ENCODE measurements around the gene TMCO4.
A peak's percentile ranks its signal among the peaks of the same experiment; 100 is the strongest.

TMCO4 gene

GRCh38 chr1:19654386-19654785, 145.3 kb downstream of the TMCO4 start:
- H3K36me3 ChIP-seq (ENCODE audit: low read depth) = peaks cover 7% of the 10 kb centered on the region; the same call in 1 of the 2 replicates
- peaks cover 29% of the 10 kb centered on the region for H3K4me1 ChIP-seq (ENCODE audit: insufficient read depth, poor library complexity, severe bottlenecking)
- H3K4me3 ChIP-seq (ENCODE audit: severe bottlenecking) = no peak overlapping the region
- H3K9me3 ChIP-seq (ENCODE audit: severe bottlenecking) = no peaks in the 10 kb centered on the region
- TF ChIP-seq CTCF (IDR thresholded peaks at IDR 0.05; ENCODE audit: poor library complexity, severe bottlenecking) = no peak
- DNase-seq (ENCODE audit: low spot score) = no peak
- peak; percentile 66 for ATAC-seq (ENCODE audit: low read depth)
- peak overlapping the region; percentile 80 for H3K27ac ChIP-seq (ENCODE audit: poor library complexity, severe bottlenecking)
- H3K27me3 ChIP-seq (ENCODE audit: insufficient read depth, poor library complexity, severe bottlenecking) = no peaks in the 10 kb centered on the region

- Histone ChIP-seq H3K36me3 (ENCODE audit: low read depth) (peaks cover 7% of the 10 kb centered on the region; the same call in 1 of the 2 replicates), H3K4me3 (ENCODE audit: severe bottlenecking) (no peak overlapping the region), H3K27ac (ENCODE audit: poor library complexity, severe bottlenecking) (peak overlapping the region; percentile 80), H3K9me3 (ENCODE audit: severe bottlenecking) (no peaks in the 10 kb centered on the region), H3K4me1 (ENCODE audit: insufficient read depth, poor library complexity, severe bottlenecking) (peaks cover 36% of the 10 kb centered on the region), H3K27me3 (ENCODE audit: insufficient read depth, poor library complexity, severe bottlenecking) (no peaks in the 10 kb centered on the region)
- DNase-seq (ENCODE audit: low spot score) (no peak), ATAC-seq (ENCODE audit: low read depth) (no peak)
- TF ChIP-seq CTCF (IDR thresholded peaks at IDR 0.05; ENCODE audit: poor library complexity, severe bottlenecking) = peak; percentile 65
These were observed 148.5 kb downstream of the TMCO4 start for GRCh38 chr1:19651141-19651737.

GRCh38 chr1:19650416-19651140, 149.1 kb downstream of the TMCO4 start:
- no peaks in the 10 kb centered on the region for H3K9me3 ChIP-seq (ENCODE audit: severe bottlenecking)
- peaks cover 42% of the 10 kb centered on the region for H3K4me1 ChIP-seq (ENCODE audit: insufficient read depth, poor library complexity, severe bottlenecking)
- DNase-seq (ENCODE audit: low spot score) (no peak), ATAC-seq (ENCODE audit: low read depth) (no peak)
- H3K36me3 ChIP-seq (ENCODE audit: low read depth) = peaks cover 4% of the 10 kb centered on the region; the same call in 1 of the 2 replicates
- no peak for TF ChIP-seq CTCF (IDR thresholded peaks at IDR 0.05; ENCODE audit: poor library complexity, severe bottlenecking)
- no peak overlapping the region for H3K4me3 ChIP-seq (ENCODE audit: severe bottlenecking)
- H3K27ac ChIP-seq (ENCODE audit: poor library complexity, severe bottlenecking) = peak overlapping the region; percentile 80
- H3K27me3 ChIP-seq (ENCODE audit: insufficient read depth, poor library complexity, severe bottlenecking) = no peaks in the 10 kb centered on the region

GRCh38 chr1:19648689-19649088, 151.0 kb downstream of the TMCO4 start:
- peak overlapping the region; percentile 15 for H3K27ac ChIP-seq (ENCODE audit: poor library complexity, severe bottlenecking)
- no peak for DNase-seq (ENCODE audit: low spot score)

More at GRCh38 chr1:19648689-19649088, 151.0 kb downstream of the TMCO4 start:
- peaks cover 31% of the 10 kb centered on the region for H3K4me1 ChIP-seq (ENCODE audit: insufficient read depth, poor library complexity, severe bottlenecking)
- H3K36me3 ChIP-seq (ENCODE audit: low read depth) = no peaks in the 10 kb centered on the region; the same call in 1 of the 2 replicates
- H3K9me3 ChIP-seq (ENCODE audit: severe bottlenecking) = no peaks in the 10 kb centered on the region
- ATAC-seq (ENCODE audit: low read depth) = no peak
- H3K4me3 ChIP-seq (ENCODE audit: severe bottlenecking) = no peak overlapping the region
- peak; percentile 37 for TF ChIP-seq CTCF (IDR thresholded peaks at IDR 0.05; ENCODE audit: poor library complexity, severe bottlenecking)
- H3K27me3 ChIP-seq (ENCODE audit: insufficient read depth, poor library complexity, severe bottlenecking) = no peaks in the 10 kb centered on the region

Data from RWPE2 (cell line).